SK-N-SH (cell line): ENCODE data around the gene EXOC4. TPM values are rescaled to one million over a fixed set of nuclear protein-coding genes. Genes with fewer than 3 reads are reported as not detected.

Experiments
- CTCF ChIA-PET: fragments of 300-600, 350-600 bp; formaldehyde crosslinking; extraction: SDS; loops from one replicate; lab custom pipeline; 2021; lab: Yijun Ruan, JAX
- POLR2A ChIA-PET: fragments of 350-600 bp; sonication (Branson Sonifier 250); formaldehyde crosslinking; extraction: SDS; loops from one replicate; lab custom pipeline; 2020; ENCODE audit warnings: antibody characterized with exemption, inconsistent platforms; lab: Yijun Ruan, JAX
- DNase-seq: peaks from one replicate; pipeline ENCODE4 v3.0.0; 2012
- H2AFZ ChIP-seq: fragments of 200-600 bp; sonication (generic); 2 replicates; pipeline ENCODE4 v1.8.1; 2016; ENCODE audit warnings: antibody characterized with exemption, mild to moderate bottlenecking, low read depth
- H3F3A ChIP-seq: fragments of 200-600 bp; sonication (generic); replicated peaks from 2 replicates; pipeline ENCODE3; 2016; ENCODE audit warnings: antibody characterized with exemption, mild to moderate bottlenecking; ENCODE audit not compliant: insufficient read depth
- H3K27ac ChIP-seq, 2 experiments: fragments of 200-500 bp in 1 of 2; fragments of 200-600 bp in 1 of 2; sonication (Bioruptor generic) in 1 of 2; sonication (generic), shearing (Covaris generic) in 1 of 2; 2 replicates each; pipeline versions ENCODE4 v1.5.1 to v1.6.1; 2014 to 2016; ENCODE audit warnings: low read depth in 2 of 2, inconsistent platforms in 1 of 2, low read length in 1 of 2, mild to moderate bottlenecking in 1 of 2, mixed read lengths in 1 of 2
- H3K27me3 ChIP-seq: fragments of 200-600 bp; sonication (generic), shearing (Covaris generic); 2 replicates; pipeline ENCODE4 v1.6.1; 2016; ENCODE audit warnings: mixed run types; ENCODE audit not compliant: insufficient read depth
- H3K36me3 ChIP-seq, 2 experiments: fragments of 200-500 bp in 1 of 2; fragments of 200-600 bp in 1 of 2; sonication (Bioruptor generic) in 1 of 2; sonication (generic) in 1 of 2; replicated peaks in 1 of 2; 2 replicates each; pipeline versions ENCODE3 to v1.5.1; 2014 to 2016; ENCODE audit warnings: low read length in 1 of 2, mild to moderate bottlenecking in 1 of 2; ENCODE audit not compliant: insufficient read depth in 2 of 2, control insufficient read depth in 1 of 2
- H3K4me1 ChIP-seq, 2 experiments: fragments of 200-500 bp in 1 of 2; fragments of 200-600 bp in 1 of 2; sonication (Bioruptor generic) in 1 of 2; sonication (generic), shearing (Covaris generic) in 1 of 2; 2 replicates each; pipeline versions ENCODE4 v1.5.1 to v1.6.1; 2014 to 2016; ENCODE audit warnings: low read depth in 1 of 2, low read length in 1 of 2, mixed run types in 1 of 2; ENCODE audit not compliant: insufficient read depth in 2 of 2, control insufficient read depth in 1 of 2
- H3K4me2 ChIP-seq: fragments of 200-600 bp; sonication (generic), shearing (Covaris generic); 2 replicates; pipeline ENCODE4 v1.6.1; 2017; ENCODE audit warnings: mixed run types
- H3K4me3 ChIP-seq, 2 experiments: fragments of 200-500 bp in 1 of 2; fragments of 200-600 bp in 1 of 2; sonication (Bioruptor generic) in 1 of 2; sonication (generic), shearing (Covaris generic) in 1 of 2; 2 replicates each; pipeline versions ENCODE4 v1.5.1 to v1.8.1; 2014 to 2016; ENCODE audit warnings: low read depth in 2 of 2, inconsistent platforms in 1 of 2, low read length in 1 of 2, mild to moderate bottlenecking in 1 of 2, mixed read lengths in 1 of 2, moderate library complexity in 1 of 2
- H3K79me2 ChIP-seq: fragments of 200-600 bp; sonication (generic); 2 replicates; pipeline ENCODE4 v1.8.1; 2017; ENCODE audit warnings: mild to moderate bottlenecking; ENCODE audit not compliant: insufficient read depth
- H3K9ac ChIP-seq: fragments of 200-600 bp; sonication (generic); 2 replicates; pipeline ENCODE4 v1.6.1; 2017; ENCODE audit warnings: mixed run types
- H3K9me2 ChIP-seq: fragments of 200-600 bp; sonication (generic); 2 replicates; pipeline ENCODE4 v1.6.1; 2017; ENCODE audit warnings: mixed run types
- H3K9me3 ChIP-seq: fragments of 200-600 bp; sonication (generic); 2 replicates; pipeline ENCODE4 v1.6.1; 2017; ENCODE audit warnings: mixed run types, mild to moderate bottlenecking, moderate library complexity
- H4K20me1 ChIP-seq: fragments of 200-600 bp; sonication (generic); 2 replicates; pipeline ENCODE4 v1.6.1; 2017; ENCODE audit warnings: mild to moderate bottlenecking, mixed run types; ENCODE audit not compliant: insufficient read depth
- CTCF ChIP-seq: fragments of 200-600 bp; sonication (generic); IDR thresholded peaks from 2 replicates; pipeline ENCODE4 v1.6.1; 2017; ENCODE audit warnings: antibody characterized with exemption, mild to moderate bottlenecking, moderate library complexity
- EP300 ChIP-seq, 2 experiments: IDR thresholded peaks; 2 replicates each; pipeline versions ENCODE4 v1.4.0 to v1.6.1; 2012; ENCODE audit warnings: borderline replicate concordance in 1 of 2, low read depth in 1 of 2, low read length in 1 of 2
- EZH2phosphoT487 ChIP-seq: fragments of 200-600 bp; sonication (generic); IDR thresholded peaks from 2 replicates; pipeline ENCODE4 v1.6.1; 2017; ENCODE audit warnings: low read depth, mixed run types, mild to moderate bottlenecking, antibody characterized with exemption, moderate library complexity, borderline replicate concordance
- FOXJ3 ChIP-seq: sonication (generic); formaldehyde crosslinking; IDR thresholded peaks from 2 replicates; pipeline ENCODE4 v1.5.1; 2020; ENCODE audit warnings: mild to moderate bottlenecking, missing genetic modification reagents
- IRF3 ChIP-seq: fragments of 150-350 bp; IDR thresholded peaks from 2 replicates; pipeline ENCODE4 v1.6.1; 2016; ENCODE audit warnings: mild to moderate bottlenecking, low read depth, low read length
- MXI1 ChIP-seq: IDR thresholded peaks from 2 replicates; pipeline ENCODE4 v1.6.1; 2012; ENCODE audit warnings: mild to moderate bottlenecking, low read depth, low read length, improper control_type of control experiment
- NRF1 ChIP-seq: IDR thresholded peaks from 2 replicates; pipeline ENCODE4 v1.6.1; 2012; ENCODE audit warnings: low read depth, mild to moderate bottlenecking, low read length
- RFX5 ChIP-seq: IDR thresholded peaks from 2 replicates; pipeline ENCODE4 v1.6.1; 2012; ENCODE audit warnings: mild to moderate bottlenecking, improper control_type of control experiment, low read length
- SMC3 ChIP-seq: IDR thresholded peaks from 2 replicates; pipeline ENCODE4 v1.6.1; 2012; ENCODE audit warnings: low read depth, low read length, improper control_type of control experiment
- TAF1 ChIP-seq: IDR thresholded peaks from 2 replicates; pipeline ENCODE4 v1.6.1; 2012; ENCODE audit warnings: low read depth, mild to moderate bottlenecking, low read length, moderate library complexity, borderline replicate concordance
- TEAD4 ChIP-seq: IDR thresholded peaks from 2 replicates; pipeline ENCODE4 v1.4.0; 2012; ENCODE audit warnings: mild to moderate bottlenecking, borderline replicate concordance; ENCODE audit not compliant: insufficient read depth
- USF1 ChIP-seq: IDR thresholded peaks from 2 replicates; pipeline ENCODE4 v1.4.0; 2012; ENCODE audit warnings: low read depth, borderline replicate concordance
- YY1 ChIP-seq: IDR thresholded peaks from 2 replicates; pipeline ENCODE4 v1.4.0; 2012; ENCODE audit warnings: low read depth, mild to moderate bottlenecking
- ZBTB33 ChIP-seq: IDR thresholded peaks from 2 replicates; pipeline ENCODE4 v1.4.0; 2012; ENCODE audit warnings: low read depth, borderline replicate concordance
- WGBS: methylation state at CpG from one replicate; pipeline ENCODE4 v1.1.6; 2017; ENCODE audit warnings: low lambda C conversion rate; 5-methylcytosine and 5-hydroxymethylcytosine counted together
- polyA plus RNA-seq, 3 experiments: library from polyadenylated mRNA; depleted of rRNA; stranded (reverse); fragments of >200 nt; gene quantifications; 2 replicates each; pipeline ENCODE4 v1.2.3, GENCODE V29; 2012
- TF ChIP-seq, protein P1 (sequence below): fragments of 150-350 bp; IDR thresholded peaks from 2 replicates; pipeline ENCODE4 v1.6.1; 2017; ENCODE audit warnings: antibody characterized with exemption, low read length, low read depth, borderline replicate concordance

Gene EXOC4
- polyA plus RNA-seq, 1 of the 3 experiments (the other 2 are of a cell fraction), result 37.3 TPM

DNA sequence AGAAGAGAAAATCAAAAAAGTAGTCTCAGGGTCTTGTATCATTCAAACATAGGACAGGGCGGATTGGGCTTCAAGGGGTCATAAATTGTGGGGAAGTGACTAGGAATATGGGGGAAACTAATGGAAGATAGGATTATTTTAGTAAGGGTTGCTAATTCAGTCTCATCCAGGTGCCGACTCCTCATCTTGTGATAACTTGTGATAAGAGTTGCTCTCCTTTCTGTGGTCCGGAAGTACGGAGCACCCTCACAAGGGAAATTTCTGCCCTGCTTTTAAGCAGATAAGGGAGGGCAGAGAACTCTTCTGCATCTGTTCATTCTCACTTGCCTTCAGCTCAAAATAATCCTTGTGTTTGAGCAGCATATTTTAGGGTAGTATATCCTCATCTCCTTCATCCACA, 437.9 kb downstream of the EXOC4 start (continued):
- TF ChIP-seq TEAD4 (no peak), MXI1 (no peak), EP300 (IDR thresholded peaks at IDR 0.05; ENCODE audit: borderline replicate concordance in 1 of 2, low read depth in 1 of 2, low read length in 1 of 2) (no peak), RFX5 (no peak), ZBTB33 (no peak)

DNA sequence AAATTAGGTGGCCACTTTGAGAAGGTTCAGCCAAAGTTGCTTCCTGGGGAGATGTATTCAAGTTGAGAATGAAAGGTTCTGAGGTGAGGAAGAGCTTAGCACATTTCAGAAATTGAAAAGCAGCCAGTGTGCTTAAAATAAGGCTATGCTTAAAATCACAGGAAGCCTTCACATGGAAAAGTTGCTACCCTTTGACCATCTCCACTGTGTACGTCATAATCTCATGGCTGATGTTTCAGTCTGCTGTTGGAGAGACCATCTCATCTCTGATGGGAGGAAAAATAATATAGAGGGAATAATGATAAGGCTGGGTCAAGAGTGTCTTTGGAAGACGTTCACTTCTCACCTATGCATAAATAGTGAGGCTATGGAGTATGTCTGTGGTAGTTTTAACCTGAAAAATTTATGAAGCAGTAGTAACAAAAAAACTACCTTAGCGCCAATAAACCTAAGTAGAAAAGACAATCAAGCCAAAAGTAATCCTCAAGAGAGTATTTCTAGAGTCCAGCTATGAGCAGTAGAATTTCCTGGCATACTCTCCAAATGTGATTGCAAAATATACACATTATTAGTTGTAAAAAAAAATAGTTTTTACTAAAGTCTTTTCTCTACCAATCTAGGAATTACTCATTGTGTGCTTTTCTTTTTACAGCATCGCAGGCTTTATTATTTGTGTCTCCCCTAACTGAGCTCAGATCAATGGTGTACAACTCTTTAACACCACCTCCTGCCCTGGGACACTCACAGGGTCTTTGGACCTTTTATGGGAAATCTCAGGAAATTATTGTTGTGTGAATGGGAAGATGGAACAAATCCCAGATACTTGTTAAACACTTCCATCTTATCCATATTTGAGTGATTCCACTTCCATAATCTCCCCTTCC, 439.1 kb downstream of the EXOC4 start:
- Histone ChIP-seq H3F3A (no peaks in the 10 kb centered on the region), H4K20me1 (no peaks in the 10 kb centered on the region), H3K36me3 (peaks cover 0 to 5% of the 10 kb centered on the region in 2 experiments), H3K27me3 (no peaks in the 10 kb centered on the region), H3K9ac (no peak overlapping the region), H3K9me3 (no peaks in the 10 kb centered on the region), H3K4me2 (no peak overlapping the region), H3K9me2 (no peaks in the 10 kb centered on the region), H2AFZ (no peak overlapping the region), H3K4me1 (peaks cover 2 to 13% of the 10 kb centered on the region in 2 experiments; a peak in 3 of 4 replicates), H3K4me3 (no peak overlapping the region), H3K79me2 (no peaks in the 10 kb centered on the region), H3K27ac (no peak overlapping the region)
- ChIA-PET POLR2A (no interaction called here), CTCF (interaction anchor here (0.6 to 1.3 kb wide), 7 partner anchors 9 to 50 kb away, joined by 3 to 5 read pairs (median 3); no protein-coding TSS in a partner anchor)
- WGBS, result 95% methylated on average over 4 of the region's 4 CpGs
- DNase-seq, result no peak
- TF ChIP-seq CTCF, result no peak
- TF ChIP-seq, protein P1, sequence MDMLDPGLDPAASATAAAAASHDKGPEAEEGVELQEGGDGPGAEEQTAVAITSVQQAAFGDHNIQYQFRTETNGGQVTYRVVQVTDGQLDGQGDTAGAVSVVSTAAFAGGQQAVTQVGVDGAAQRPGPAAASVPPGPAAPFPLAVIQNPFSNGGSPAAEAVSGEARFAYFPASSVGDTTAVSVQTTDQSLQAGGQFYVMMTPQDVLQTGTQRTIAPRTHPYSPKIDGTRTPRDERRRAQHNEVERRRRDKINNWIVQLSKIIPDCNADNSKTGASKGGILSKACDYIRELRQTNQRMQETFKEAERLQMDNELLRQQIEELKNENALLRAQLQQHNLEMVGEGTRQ, result no peak
- no peak for TF ChIP-seq EZH2phosphoT487
- no peak for TF ChIP-seq YY1
- no peak for TF ChIP-seq SMC3
- TF ChIP-seq NRF1, result no peak
- no peak for TF ChIP-seq IRF3
- no peak for TF ChIP-seq TEAD4
- no peak for TF ChIP-seq TAF1
- no peak for TF ChIP-seq FOXJ3 (CRISPR knock-in tag)
- no peak for TF ChIP-seq USF1
